SK-N-SH (cell line): ENCODE results near the gene SPTLC2. TPM values are rescaled to one million over a fixed set of nuclear protein-coding genes. Genes with fewer than 3 reads are reported as not detected.
A peak's percentile ranks its signal among the peaks of the same experiment; 100 is the strongest.

Source experiments
- CTCF ChIA-PET: fragments of 300-600, 350-600 bp; formaldehyde crosslinking; extraction: SDS; loops from one replicate; lab custom pipeline; 2021; lab: Yijun Ruan, JAX
- POLR2A ChIA-PET: fragments of 350-600 bp; sonication (Branson Sonifier 250); formaldehyde crosslinking; extraction: SDS; loops from one replicate; lab custom pipeline; 2020; ENCODE audit warnings: antibody characterized with exemption, inconsistent platforms; lab: Yijun Ruan, JAX
- DNase-seq: peaks from one replicate; pipeline ENCODE4 v3.0.0; 2012
- H2AFZ ChIP-seq: fragments of 200-600 bp; sonication (generic); 2 replicates; pipeline ENCODE4 v1.8.1; 2016; ENCODE audit warnings: antibody characterized with exemption, mild to moderate bottlenecking, low read depth
- H3F3A ChIP-seq: fragments of 200-600 bp; sonication (generic); replicated peaks from 2 replicates; pipeline ENCODE3; 2016; ENCODE audit warnings: antibody characterized with exemption, mild to moderate bottlenecking; ENCODE audit not compliant: insufficient read depth
- H3K27ac ChIP-seq, 2 experiments: fragments of 200-500 bp in 1 of 2; fragments of 200-600 bp in 1 of 2; sonication (Bioruptor generic) in 1 of 2; sonication (generic), shearing (Covaris generic) in 1 of 2; 2 replicates each; pipeline versions ENCODE4 v1.5.1 to v1.6.1; 2014 to 2016; ENCODE audit warnings: low read depth in 2 of 2, inconsistent platforms in 1 of 2, low read length in 1 of 2, mild to moderate bottlenecking in 1 of 2, mixed read lengths in 1 of 2
- H3K27me3 ChIP-seq: fragments of 200-600 bp; sonication (generic), shearing (Covaris generic); 2 replicates; pipeline ENCODE4 v1.6.1; 2016; ENCODE audit warnings: mixed run types; ENCODE audit not compliant: insufficient read depth
- H3K36me3 ChIP-seq, 2 experiments: fragments of 200-500 bp in 1 of 2; fragments of 200-600 bp in 1 of 2; sonication (Bioruptor generic) in 1 of 2; sonication (generic) in 1 of 2; replicated peaks in 1 of 2; 2 replicates each; pipeline versions ENCODE3 to v1.5.1; 2014 to 2016; ENCODE audit warnings: low read length in 1 of 2, mild to moderate bottlenecking in 1 of 2; ENCODE audit not compliant: insufficient read depth in 2 of 2, control insufficient read depth in 1 of 2
- H3K4me1 ChIP-seq, 2 experiments: fragments of 200-500 bp in 1 of 2; fragments of 200-600 bp in 1 of 2; sonication (Bioruptor generic) in 1 of 2; sonication (generic), shearing (Covaris generic) in 1 of 2; 2 replicates each; pipeline versions ENCODE4 v1.5.1 to v1.6.1; 2014 to 2016; ENCODE audit warnings: low read depth in 1 of 2, low read length in 1 of 2, mixed run types in 1 of 2; ENCODE audit not compliant: insufficient read depth in 2 of 2, control insufficient read depth in 1 of 2
- H3K4me2 ChIP-seq: fragments of 200-600 bp; sonication (generic), shearing (Covaris generic); 2 replicates; pipeline ENCODE4 v1.6.1; 2017; ENCODE audit warnings: mixed run types
- H3K4me3 ChIP-seq, 2 experiments: fragments of 200-500 bp in 1 of 2; fragments of 200-600 bp in 1 of 2; sonication (Bioruptor generic) in 1 of 2; sonication (generic), shearing (Covaris generic) in 1 of 2; 2 replicates each; pipeline versions ENCODE4 v1.5.1 to v1.8.1; 2014 to 2016; ENCODE audit warnings: low read depth in 2 of 2, inconsistent platforms in 1 of 2, low read length in 1 of 2, mild to moderate bottlenecking in 1 of 2, mixed read lengths in 1 of 2, moderate library complexity in 1 of 2
- H3K79me2 ChIP-seq: fragments of 200-600 bp; sonication (generic); 2 replicates; pipeline ENCODE4 v1.8.1; 2017; ENCODE audit warnings: mild to moderate bottlenecking; ENCODE audit not compliant: insufficient read depth
- H3K9ac ChIP-seq: fragments of 200-600 bp; sonication (generic); 2 replicates; pipeline ENCODE4 v1.6.1; 2017; ENCODE audit warnings: mixed run types
- H3K9me2 ChIP-seq: fragments of 200-600 bp; sonication (generic); 2 replicates; pipeline ENCODE4 v1.6.1; 2017; ENCODE audit warnings: mixed run types
- H3K9me3 ChIP-seq: fragments of 200-600 bp; sonication (generic); 2 replicates; pipeline ENCODE4 v1.6.1; 2017; ENCODE audit warnings: mixed run types, mild to moderate bottlenecking, moderate library complexity
- H4K20me1 ChIP-seq: fragments of 200-600 bp; sonication (generic); 2 replicates; pipeline ENCODE4 v1.6.1; 2017; ENCODE audit warnings: mild to moderate bottlenecking, mixed run types; ENCODE audit not compliant: insufficient read depth
- ELF1 ChIP-seq: IDR thresholded peaks from 2 replicates; pipeline ENCODE4 v1.4.0; 2012
- EP300 ChIP-seq, 2 experiments: IDR thresholded peaks; 2 replicates each; pipeline versions ENCODE4 v1.4.0 to v1.6.1; 2012; ENCODE audit warnings: borderline replicate concordance in 1 of 2, low read depth in 1 of 2, low read length in 1 of 2
- EZH2phosphoT487 ChIP-seq: fragments of 200-600 bp; sonication (generic); IDR thresholded peaks from 2 replicates; pipeline ENCODE4 v1.6.1; 2017; ENCODE audit warnings: low read depth, mixed run types, mild to moderate bottlenecking, antibody characterized with exemption, moderate library complexity, borderline replicate concordance
- FOXJ3 ChIP-seq: sonication (generic); formaldehyde crosslinking; IDR thresholded peaks from 2 replicates; pipeline ENCODE4 v1.5.1; 2020; ENCODE audit warnings: mild to moderate bottlenecking, missing genetic modification reagents
- GATA2 ChIP-seq: sonication (generic); formaldehyde crosslinking; IDR thresholded peaks from 2 replicates; pipeline ENCODE4 v1.5.0; 2020; ENCODE audit warnings: mild to moderate bottlenecking, missing genetic modification reagents
- MEF2A ChIP-seq: IDR thresholded peaks from 2 replicates; pipeline ENCODE4 v1.4.0; 2012; ENCODE audit warnings: low read depth, borderline replicate concordance
- MXI1 ChIP-seq: IDR thresholded peaks from 2 replicates; pipeline ENCODE4 v1.6.1; 2012; ENCODE audit warnings: mild to moderate bottlenecking, low read depth, low read length, improper control_type of control experiment
- NRF1 ChIP-seq: IDR thresholded peaks from 2 replicates; pipeline ENCODE4 v1.6.1; 2012; ENCODE audit warnings: low read depth, mild to moderate bottlenecking, low read length
- POLR2AphosphoS5 ChIP-seq: IDR thresholded peaks from 2 replicates; pipeline ENCODE4 v1.6.1; 2012; ENCODE audit warnings: low read depth, low read length
- RAD21 ChIP-seq: IDR thresholded peaks from 2 replicates; pipeline ENCODE4 v1.6.1; 2012; ENCODE audit warnings: mild to moderate bottlenecking, low read length
- RXRA ChIP-seq: IDR thresholded peaks from 2 replicates; pipeline ENCODE4 v1.4.0; 2012; ENCODE audit warnings: low read depth, mild to moderate bottlenecking, borderline replicate concordance
- SIN3A ChIP-seq: IDR thresholded peaks from 2 replicates; pipeline ENCODE4 v1.6.1; 2012; ENCODE audit warnings: low read depth, mild to moderate bottlenecking, low read length, moderate library complexity, borderline replicate concordance
- SMC3 ChIP-seq: IDR thresholded peaks from 2 replicates; pipeline ENCODE4 v1.6.1; 2012; ENCODE audit warnings: low read depth, low read length, improper control_type of control experiment
- TAF1 ChIP-seq: IDR thresholded peaks from 2 replicates; pipeline ENCODE4 v1.6.1; 2012; ENCODE audit warnings: low read depth, mild to moderate bottlenecking, low read length, moderate library complexity, borderline replicate concordance
- TCF12 ChIP-seq: IDR thresholded peaks from 2 replicates; pipeline ENCODE4 v1.4.0; 2012
- WGBS: methylation state at CpG from one replicate; pipeline ENCODE4 v1.1.6; 2017; ENCODE audit warnings: low lambda C conversion rate; 5-methylcytosine and 5-hydroxymethylcytosine counted together
- polyA plus RNA-seq, 3 experiments: library from polyadenylated mRNA; depleted of rRNA; stranded (reverse); fragments of >200 nt; gene quantifications; 2 replicates each; pipeline ENCODE4 v1.2.3, GENCODE V29; 2012
- TF ChIP-seq, protein P1 (sequence below): IDR thresholded peaks from 2 replicates; pipeline ENCODE4 v1.4.0; 2012; ENCODE audit warnings: low read depth, borderline replicate concordance
- TF ChIP-seq, protein P2 (sequence below): IDR thresholded peaks from 2 replicates; pipeline ENCODE4 v1.4.0; 2012; ENCODE audit warnings: low read depth
- TF ChIP-seq, protein P3 (sequence below): IDR thresholded peaks from 2 replicates; pipeline ENCODE4 v1.6.1; 2012; ENCODE audit warnings: mild to moderate bottlenecking, low read depth, low read length, moderate library complexity

Gene SPTLC2
- polyA plus RNA-seq, 1 of the 3 experiments (the other 2 are of a cell fraction) = 10.2 TPM

DNA sequence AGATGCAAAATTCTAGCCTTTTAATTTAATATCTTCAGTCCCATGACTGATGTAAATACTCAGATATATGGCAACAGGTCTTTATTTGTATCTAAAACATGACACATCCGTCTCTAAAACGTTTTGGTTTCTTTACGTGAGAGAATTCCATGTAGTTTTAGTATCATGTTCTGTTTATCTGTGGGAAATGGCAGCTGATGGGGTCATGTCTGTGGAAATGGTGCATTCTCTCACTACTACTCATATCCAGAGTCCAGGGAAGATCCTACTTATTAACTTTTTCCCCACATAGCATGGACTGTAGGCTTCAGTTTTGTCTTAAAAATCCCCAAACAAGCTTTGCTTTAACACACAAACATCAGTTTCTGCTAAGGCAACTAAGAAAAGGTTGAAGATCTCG is 53.8 kb downstream of the SPTLC2 start:
- no peak for DNase-seq
- Histone ChIP-seq H3K9me2 (no peaks in the 10 kb centered on the region), H3F3A (peaks cover 6% of the 10 kb centered on the region), H2AFZ (no peak overlapping the region), H3K4me2 (no peak overlapping the region), H3K4me1 (no peaks in the 10 kb centered on the region), H3K9ac (no peak overlapping the region), H4K20me1 (no peaks in the 10 kb centered on the region), H3K27me3 (no peaks in the 10 kb centered on the region), H3K79me2 (peaks cover 55% of the 10 kb centered on the region), H3K27ac (peak overlapping the region in 1 of 2 experiments; percentile 64; a peak in 2 of 4 replicates), H3K9me3 (no peaks in the 10 kb centered on the region), H3K4me3 (no peak overlapping the region), H3K36me3 (peaks cover 3 to 45% of the 10 kb centered on the region in 2 experiments)
- ChIA-PET POLR2A (no interaction called here), CTCF (interaction anchor here (1.0 kb wide), 1 partner anchor 11 kb away, joined by 3 read pairs; no protein-coding TSS in a partner anchor)
- 91% methylated on average over 4 of the region's 4 CpGs for WGBS
- no peak for TF ChIP-seq MEF2A
- no peak for TF ChIP-seq ELF1
- no peak for TF ChIP-seq SIN3A
- no peak for TF ChIP-seq TAF1
- TF ChIP-seq RAD21 = no peak
- no peak for TF ChIP-seq FOXJ3 (CRISPR knock-in tag)
- no peak for TF ChIP-seq POLR2AphosphoS5
- no peak for TF ChIP-seq MXI1
- no peak for TF ChIP-seq EP300 (IDR thresholded peaks at IDR 0.05; ENCODE audit: borderline replicate concordance in 1 of 2, low read depth in 1 of 2, low read length in 1 of 2)
- TF ChIP-seq SMC3 = no peak
- TF ChIP-seq NRF1 = no peak
- TF ChIP-seq, protein P1, sequence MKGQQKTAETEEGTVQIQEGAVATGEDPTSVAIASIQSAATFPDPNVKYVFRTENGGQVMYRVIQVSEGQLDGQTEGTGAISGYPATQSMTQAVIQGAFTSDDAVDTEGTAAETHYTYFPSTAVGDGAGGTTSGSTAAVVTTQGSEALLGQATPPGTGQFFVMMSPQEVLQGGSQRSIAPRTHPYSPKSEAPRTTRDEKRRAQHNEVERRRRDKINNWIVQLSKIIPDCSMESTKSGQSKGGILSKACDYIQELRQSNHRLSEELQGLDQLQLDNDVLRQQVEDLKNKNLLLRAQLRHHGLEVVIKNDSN = no peak
- no peak for TF ChIP-seq TCF12
- TF ChIP-seq, protein P2, sequence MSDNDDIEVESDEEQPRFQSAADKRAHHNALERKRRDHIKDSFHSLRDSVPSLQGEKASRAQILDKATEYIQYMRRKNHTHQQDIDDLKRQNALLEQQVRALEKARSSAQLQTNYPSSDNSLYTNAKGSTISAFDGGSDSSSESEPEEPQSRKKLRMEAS = no peak
- no peak for TF ChIP-seq RXRA
- no peak for TF ChIP-seq GATA2
- TF ChIP-seq EZH2phosphoT487 = no peak

DNA sequence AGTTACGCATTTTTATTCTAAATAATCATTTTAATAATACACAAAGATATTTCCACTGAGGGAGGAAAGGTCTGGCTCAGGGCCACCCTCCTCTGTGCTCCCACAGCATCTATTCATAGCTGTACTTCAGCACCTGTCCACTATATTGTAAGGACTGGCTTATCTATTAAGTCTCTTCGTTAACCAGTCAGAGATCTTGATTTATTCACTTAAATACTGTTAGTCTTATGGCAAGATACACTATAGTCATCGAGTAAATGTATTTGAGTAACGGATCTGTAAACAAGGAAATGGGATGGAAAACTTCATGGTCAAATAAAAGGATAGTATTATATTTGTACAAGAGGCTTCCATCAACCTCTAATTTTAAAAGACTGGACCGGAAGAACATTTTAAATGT is 54.6 kb downstream of the SPTLC2 start:
- CTCF ChIA-PET = interaction anchor here (1.0 kb wide), 1 partner anchor 10 kb away, joined by 3 read pairs; no protein-coding TSS in a partner anchor
- H3K9ac ChIP-seq = no peak overlapping the region
- no peaks in the 10 kb centered on the region for H3K4me1 ChIP-seq
- peaks cover 5 to 41% of the 10 kb centered on the region in 2 experiments for H3K36me3 ChIP-seq
- WGBS = 75% methylated on average over 5 of the region's 5 CpGs
- H3K27me3 ChIP-seq = no peaks in the 10 kb centered on the region
- POLR2A ChIA-PET = no interaction called here
- TF ChIP-seq POLR2AphosphoS5 (no peak), MEF2A (no peak)
- TF ChIP-seq, protein P3, sequence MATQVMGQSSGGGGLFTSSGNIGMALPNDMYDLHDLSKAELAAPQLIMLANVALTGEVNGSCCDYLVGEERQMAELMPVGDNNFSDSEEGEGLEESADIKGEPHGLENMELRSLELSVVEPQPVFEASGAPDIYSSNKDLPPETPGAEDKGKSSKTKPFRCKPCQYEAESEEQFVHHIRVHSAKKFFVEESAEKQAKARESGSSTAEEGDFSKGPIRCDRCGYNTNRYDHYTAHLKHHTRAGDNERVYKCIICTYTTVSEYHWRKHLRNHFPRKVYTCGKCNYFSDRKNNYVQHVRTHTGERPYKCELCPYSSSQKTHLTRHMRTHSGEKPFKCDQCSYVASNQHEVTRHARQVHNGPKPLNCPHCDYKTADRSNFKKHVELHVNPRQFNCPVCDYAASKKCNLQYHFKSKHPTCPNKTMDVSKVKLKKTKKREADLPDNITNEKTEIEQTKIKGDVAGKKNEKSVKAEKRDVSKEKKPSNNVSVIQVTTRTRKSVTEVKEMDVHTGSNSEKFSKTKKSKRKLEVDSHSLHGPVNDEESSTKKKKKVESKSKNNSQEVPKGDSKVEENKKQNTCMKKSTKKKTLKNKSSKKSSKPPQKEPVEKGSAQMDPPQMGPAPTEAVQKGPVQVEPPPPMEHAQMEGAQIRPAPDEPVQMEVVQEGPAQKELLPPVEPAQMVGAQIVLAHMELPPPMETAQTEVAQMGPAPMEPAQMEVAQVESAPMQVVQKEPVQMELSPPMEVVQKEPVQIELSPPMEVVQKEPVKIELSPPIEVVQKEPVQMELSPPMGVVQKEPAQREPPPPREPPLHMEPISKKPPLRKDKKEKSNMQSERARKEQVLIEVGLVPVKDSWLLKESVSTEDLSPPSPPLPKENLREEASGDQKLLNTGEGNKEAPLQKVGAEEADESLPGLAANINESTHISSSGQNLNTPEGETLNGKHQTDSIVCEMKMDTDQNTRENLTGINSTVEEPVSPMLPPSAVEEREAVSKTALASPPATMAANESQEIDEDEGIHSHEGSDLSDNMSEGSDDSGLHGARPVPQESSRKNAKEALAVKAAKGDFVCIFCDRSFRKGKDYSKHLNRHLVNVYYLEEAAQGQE = no peak
- peak overlapping the region in 1 of 2 experiments; percentile 64; a peak in 2 of 4 replicates for H3K27ac ChIP-seq
- no peaks in the 10 kb centered on the region for H3K9me3 ChIP-seq
- no peak for DNase-seq
- H3F3A ChIP-seq = peaks cover 3% of the 10 kb centered on the region
- H3K9me2 ChIP-seq = no peaks in the 10 kb centered on the region
- no peak overlapping the region for H3K4me3 ChIP-seq
- H3K4me2 ChIP-seq = no peak overlapping the region
- no peaks in the 10 kb centered on the region for H4K20me1 ChIP-seq
- H2AFZ ChIP-seq = no peak overlapping the region
- peaks cover 49% of the 10 kb centered on the region for H3K79me2 ChIP-seq
